Measurements from ENCODE around the gene DEGS1. TPM values are rescaled to one million over a fixed set of nuclear protein-coding genes. Genes with fewer than 3 reads are reported as not detected.

DEGS1 gene
- polyA plus RNA-seq, 1 donor from 2014 or later = 53.7 TPM

DNA sequence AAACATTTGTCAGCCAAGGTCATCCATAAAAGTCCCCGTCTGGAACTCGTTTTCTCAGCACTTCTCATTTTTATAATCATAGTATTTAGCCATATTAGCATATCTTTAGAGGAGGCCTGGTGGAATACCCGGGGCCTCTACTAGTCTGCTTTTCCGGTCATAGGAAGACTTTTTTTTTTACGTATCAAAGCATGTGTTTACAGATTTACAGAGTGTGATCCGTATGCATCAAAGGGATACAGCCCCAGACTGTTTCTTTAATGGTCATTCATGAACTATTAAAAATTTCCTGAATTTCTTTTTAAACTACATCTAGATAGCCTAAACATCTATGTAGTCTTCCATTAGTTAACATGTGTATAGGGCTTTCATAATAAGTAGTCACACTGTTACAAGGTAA lies 23.5 kb upstream of the DEGS1 start:
- no peaks in the 10 kb centered on the region for H3K79me2 ChIP-seq (replicated peaks; ENCODE audit: insufficient read depth, low read length)
- H3K9ac ChIP-seq (ENCODE audit: low read length) = no peak overlapping the region
- no peak overlapping the region for H3K4me2 ChIP-seq (ENCODE audit: low read length)
- H3K4me3 ChIP-seq (ENCODE audit: low read length) = no peak overlapping the region
- H2AFZ ChIP-seq (ENCODE audit: low read depth, low read length) = no peak overlapping the region
- no peaks in the 10 kb centered on the region for H3K27me3 ChIP-seq (ENCODE audit: insufficient read depth, low read depth, low read length)
- no peaks in the 10 kb centered on the region for H3F3A ChIP-seq (ENCODE audit: insufficient read depth, low read length, poor library complexity, severe bottlenecking)
- H3K9me2 ChIP-seq (ENCODE audit: insufficient read depth, low read length) = no peaks in the 10 kb centered on the region
- H3K27ac ChIP-seq (ENCODE audit: low read length) = no peak overlapping the region
- H3K36me3 ChIP-seq (ENCODE audit: insufficient read depth, low read length) = peaks cover 7% of the 10 kb centered on the region
- no peak for TF ChIP-seq EZH2 (IDR thresholded peaks at IDR 0.05; ENCODE audit: borderline replicate concordance, insufficient read depth, low read length, poor library complexity, severe bottlenecking)
- TF ChIP-seq POLR2AphosphoS5 (IDR thresholded peaks at IDR 0.05) = no peak
- TF ChIP-seq, protein P1, sequence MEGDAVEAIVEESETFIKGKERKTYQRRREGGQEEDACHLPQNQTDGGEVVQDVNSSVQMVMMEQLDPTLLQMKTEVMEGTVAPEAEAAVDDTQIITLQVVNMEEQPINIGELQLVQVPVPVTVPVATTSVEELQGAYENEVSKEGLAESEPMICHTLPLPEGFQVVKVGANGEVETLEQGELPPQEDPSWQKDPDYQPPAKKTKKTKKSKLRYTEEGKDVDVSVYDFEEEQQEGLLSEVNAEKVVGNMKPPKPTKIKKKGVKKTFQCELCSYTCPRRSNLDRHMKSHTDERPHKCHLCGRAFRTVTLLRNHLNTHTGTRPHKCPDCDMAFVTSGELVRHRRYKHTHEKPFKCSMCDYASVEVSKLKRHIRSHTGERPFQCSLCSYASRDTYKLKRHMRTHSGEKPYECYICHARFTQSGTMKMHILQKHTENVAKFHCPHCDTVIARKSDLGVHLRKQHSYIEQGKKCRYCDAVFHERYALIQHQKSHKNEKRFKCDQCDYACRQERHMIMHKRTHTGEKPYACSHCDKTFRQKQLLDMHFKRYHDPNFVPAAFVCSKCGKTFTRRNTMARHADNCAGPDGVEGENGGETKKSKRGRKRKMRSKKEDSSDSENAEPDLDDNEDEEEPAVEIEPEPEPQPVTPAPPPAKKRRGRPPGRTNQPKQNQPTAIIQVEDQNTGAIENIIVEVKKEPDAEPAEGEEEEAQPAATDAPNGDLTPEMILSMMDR (IDR thresholded peaks at IDR 0.05; ENCODE audit: poor library complexity, severe bottlenecking) = no peak
- TF ChIP-seq SMC3 (conservative IDR thresholded peaks at IDR 0.05; ENCODE audit: poor library complexity) = no peak
- TF ChIP-seq RAD21 (conservative IDR thresholded peaks at IDR 0.05) = no peak
- TF ChIP-seq EP300 (conservative IDR thresholded peaks at IDR 0.05; ENCODE audit: poor library complexity, severe bottlenecking) = no peak
- TF ChIP-seq, protein P2, sequence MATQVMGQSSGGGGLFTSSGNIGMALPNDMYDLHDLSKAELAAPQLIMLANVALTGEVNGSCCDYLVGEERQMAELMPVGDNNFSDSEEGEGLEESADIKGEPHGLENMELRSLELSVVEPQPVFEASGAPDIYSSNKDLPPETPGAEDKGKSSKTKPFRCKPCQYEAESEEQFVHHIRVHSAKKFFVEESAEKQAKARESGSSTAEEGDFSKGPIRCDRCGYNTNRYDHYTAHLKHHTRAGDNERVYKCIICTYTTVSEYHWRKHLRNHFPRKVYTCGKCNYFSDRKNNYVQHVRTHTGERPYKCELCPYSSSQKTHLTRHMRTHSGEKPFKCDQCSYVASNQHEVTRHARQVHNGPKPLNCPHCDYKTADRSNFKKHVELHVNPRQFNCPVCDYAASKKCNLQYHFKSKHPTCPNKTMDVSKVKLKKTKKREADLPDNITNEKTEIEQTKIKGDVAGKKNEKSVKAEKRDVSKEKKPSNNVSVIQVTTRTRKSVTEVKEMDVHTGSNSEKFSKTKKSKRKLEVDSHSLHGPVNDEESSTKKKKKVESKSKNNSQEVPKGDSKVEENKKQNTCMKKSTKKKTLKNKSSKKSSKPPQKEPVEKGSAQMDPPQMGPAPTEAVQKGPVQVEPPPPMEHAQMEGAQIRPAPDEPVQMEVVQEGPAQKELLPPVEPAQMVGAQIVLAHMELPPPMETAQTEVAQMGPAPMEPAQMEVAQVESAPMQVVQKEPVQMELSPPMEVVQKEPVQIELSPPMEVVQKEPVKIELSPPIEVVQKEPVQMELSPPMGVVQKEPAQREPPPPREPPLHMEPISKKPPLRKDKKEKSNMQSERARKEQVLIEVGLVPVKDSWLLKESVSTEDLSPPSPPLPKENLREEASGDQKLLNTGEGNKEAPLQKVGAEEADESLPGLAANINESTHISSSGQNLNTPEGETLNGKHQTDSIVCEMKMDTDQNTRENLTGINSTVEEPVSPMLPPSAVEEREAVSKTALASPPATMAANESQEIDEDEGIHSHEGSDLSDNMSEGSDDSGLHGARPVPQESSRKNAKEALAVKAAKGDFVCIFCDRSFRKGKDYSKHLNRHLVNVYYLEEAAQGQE (IDR thresholded peaks at IDR 0.05; ENCODE audit: borderline replicate concordance) = no peak
- TF ChIP-seq MXI1 (conservative IDR thresholded peaks at IDR 0.05; ENCODE audit: poor library complexity, severe bottlenecking) = no peak
- no peak for TF ChIP-seq TAF1 (IDR thresholded peaks at IDR 0.05; ENCODE audit: low read depth)
- no peaks in the 10 kb centered on the region for H4K20me1 ChIP-seq (ENCODE audit: insufficient read depth)
- H3K9me3 ChIP-seq (ENCODE audit: low read length) = no peaks in the 10 kb centered on the region

DNA sequence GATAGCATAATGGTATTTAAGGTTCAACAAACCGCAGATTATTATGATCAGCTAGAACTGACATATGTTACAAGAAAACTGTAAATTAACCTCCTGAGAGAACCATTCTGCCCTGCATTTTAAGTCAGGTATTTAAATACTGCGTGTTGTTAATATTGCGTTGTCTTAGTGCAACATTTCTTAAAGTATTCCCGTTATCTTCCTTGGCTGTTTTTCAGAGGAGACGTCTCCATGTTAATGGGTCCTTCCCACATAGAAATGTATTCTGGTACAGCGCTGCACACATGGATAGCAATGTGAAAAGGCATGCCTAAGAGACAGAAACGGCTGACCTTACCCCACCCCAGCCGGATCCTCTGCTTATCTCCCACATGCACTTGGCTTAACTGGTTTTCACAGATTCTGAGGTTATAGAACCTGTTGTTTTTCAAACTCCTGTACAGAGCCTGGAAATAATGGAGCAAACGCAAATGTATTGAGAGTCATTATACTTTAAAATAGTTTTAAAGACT lies 22.8 kb upstream of the DEGS1 start:
- H3K79me2 ChIP-seq (replicated peaks; ENCODE audit: insufficient read depth, low read length) = no peaks in the 10 kb centered on the region
- H3K27me3 ChIP-seq (ENCODE audit: insufficient read depth, low read depth, low read length) = no peaks in the 10 kb centered on the region
- H3K4me3 ChIP-seq (ENCODE audit: low read length) = no peak overlapping the region
- H3K9ac ChIP-seq (ENCODE audit: low read length) = no peak overlapping the region
- no peaks in the 10 kb centered on the region for H3F3A ChIP-seq (ENCODE audit: insufficient read depth, low read length, poor library complexity, severe bottlenecking)
- no peaks in the 10 kb centered on the region for H3K9me2 ChIP-seq (ENCODE audit: insufficient read depth, low read length)
- peaks cover 7% of the 10 kb centered on the region for H3K36me3 ChIP-seq (ENCODE audit: insufficient read depth, low read length)
- H3K4me2 ChIP-seq (ENCODE audit: low read length) = no peak overlapping the region
- no peaks in the 10 kb centered on the region for H4K20me1 ChIP-seq (ENCODE audit: insufficient read depth)
- TF ChIP-seq, protein P2 (IDR thresholded peaks at IDR 0.05; ENCODE audit: borderline replicate concordance) = no peak
- TF ChIP-seq MXI1 (conservative IDR thresholded peaks at IDR 0.05; ENCODE audit: poor library complexity, severe bottlenecking) (no peak), EP300 (conservative IDR thresholded peaks at IDR 0.05; ENCODE audit: poor library complexity, severe bottlenecking) (no peak), SMC3 (conservative IDR thresholded peaks at IDR 0.05; ENCODE audit: poor library complexity) (no peak), EZH2 (IDR thresholded peaks at IDR 0.05; ENCODE audit: borderline replicate concordance, insufficient read depth, low read length, poor library complexity, severe bottlenecking) (no peak), RAD21 (conservative IDR thresholded peaks at IDR 0.05) (no peak), TAF1 (IDR thresholded peaks at IDR 0.05; ENCODE audit: low read depth) (no peak), POLR2AphosphoS5 (IDR thresholded peaks at IDR 0.05) (no peak)
- TF ChIP-seq, protein P1 (IDR thresholded peaks at IDR 0.05; ENCODE audit: poor library complexity, severe bottlenecking) = no peak
- no peak overlapping the region for H3K27ac ChIP-seq (ENCODE audit: low read length)
- no peaks in the 10 kb centered on the region for H3K9me3 ChIP-seq (ENCODE audit: low read length)
- H2AFZ ChIP-seq (ENCODE audit: low read depth, low read length) = no peak overlapping the region

Data from neural cell (in vitro differentiated cells).